SH-SY5Y (cell line): ENCODE measurements around the gene ZNF439.

Source experiments
- GATA2 ChIP-seq: IDR thresholded peaks from 2 replicates; pipeline ENCODE4 v1.6.1; 2011; ENCODE audit warnings: mild to moderate bottlenecking, low read depth, low read length
- GATA3 ChIP-seq: IDR thresholded peaks from 2 replicates; pipeline ENCODE4 v1.6.1; 2011; ENCODE audit warnings: low read depth, mild to moderate bottlenecking, low read length, moderate library complexity

- TF ChIP-seq GATA2, result no peak
- TF ChIP-seq GATA3, result no peak
Observed at GRCh38 chr19:11882606-11883005, 34.1 kb downstream of the ZNF439 start.
